ENCODE data around the gene ZSWIM1. TPM values are rescaled to one million over a fixed set of nuclear protein-coding genes. Genes with fewer than 3 reads are reported as not detected.
A peak's percentile ranks its signal among the peaks of the same experiment; 100 is the strongest.

The ZSWIM1 gene
- total and polyA plus RNA-seq, 7 donors, result 3.6 to 9.4 (median 6.5) TPM

DNA sequence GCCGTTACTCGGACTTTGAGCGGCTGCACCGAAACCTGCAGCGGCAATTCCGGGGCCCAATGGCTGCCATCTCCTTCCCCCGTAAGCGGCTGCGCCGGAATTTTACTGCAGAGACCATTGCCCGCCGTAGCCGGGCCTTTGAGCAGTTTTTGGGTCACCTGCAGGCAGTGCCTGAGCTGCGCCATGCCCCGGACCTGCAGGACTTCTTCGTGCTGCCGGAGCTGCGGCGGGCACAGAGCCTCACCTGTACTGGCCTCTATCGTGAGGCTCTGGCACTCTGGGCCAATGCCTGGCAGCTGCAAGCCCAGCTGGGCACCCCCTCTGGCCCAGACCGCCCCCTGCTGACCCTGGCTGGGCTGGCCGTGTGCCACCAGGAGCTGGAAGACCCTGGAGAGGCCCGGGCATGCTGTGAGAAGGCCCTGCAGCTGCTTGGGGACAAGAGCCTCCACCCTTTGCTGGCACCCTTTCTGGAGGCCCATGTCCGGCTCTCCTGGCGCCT, 40.3 kb upstream of the ZSWIM1 start:
- Histone ChIP-seq H3K4me3 (no peak overlapping the region), H3K36me3 (peaks cover 20 to 72% (median 31%) of the 10 kb centered on the region in 4 donors), H3K9me3 (no peaks in the 10 kb centered on the region), H3K27me3 (no peaks in the 10 kb centered on the region), H3K4me1 (peaks cover 0 to 61% (median 49%) of the 10 kb centered on the region in 4 donors), H3K27ac (peak overlapping the region in 3 of 4 donors; percentile 75 to 79 (median 76))
- WGBS, 2 donors, result 91 to 94% methylated on average over 25 of the region's 25 CpGs
- intact Hi-C loops (cut with DNase I), result no loop called here
- no peak for DNase-seq
- TF ChIP-seq EP300 (IDR thresholded peaks at IDR 0.05) (no peak), POLR2AphosphoS5 (IDR thresholded peaks at IDR 0.05) (no peak), POLR2A (IDR thresholded peaks at IDR 0.05) (no peak)
- TF ChIP-seq, protein P1, sequence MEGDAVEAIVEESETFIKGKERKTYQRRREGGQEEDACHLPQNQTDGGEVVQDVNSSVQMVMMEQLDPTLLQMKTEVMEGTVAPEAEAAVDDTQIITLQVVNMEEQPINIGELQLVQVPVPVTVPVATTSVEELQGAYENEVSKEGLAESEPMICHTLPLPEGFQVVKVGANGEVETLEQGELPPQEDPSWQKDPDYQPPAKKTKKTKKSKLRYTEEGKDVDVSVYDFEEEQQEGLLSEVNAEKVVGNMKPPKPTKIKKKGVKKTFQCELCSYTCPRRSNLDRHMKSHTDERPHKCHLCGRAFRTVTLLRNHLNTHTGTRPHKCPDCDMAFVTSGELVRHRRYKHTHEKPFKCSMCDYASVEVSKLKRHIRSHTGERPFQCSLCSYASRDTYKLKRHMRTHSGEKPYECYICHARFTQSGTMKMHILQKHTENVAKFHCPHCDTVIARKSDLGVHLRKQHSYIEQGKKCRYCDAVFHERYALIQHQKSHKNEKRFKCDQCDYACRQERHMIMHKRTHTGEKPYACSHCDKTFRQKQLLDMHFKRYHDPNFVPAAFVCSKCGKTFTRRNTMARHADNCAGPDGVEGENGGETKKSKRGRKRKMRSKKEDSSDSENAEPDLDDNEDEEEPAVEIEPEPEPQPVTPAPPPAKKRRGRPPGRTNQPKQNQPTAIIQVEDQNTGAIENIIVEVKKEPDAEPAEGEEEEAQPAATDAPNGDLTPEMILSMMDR (IDR thresholded peaks at IDR 0.05), result no peak

DNA sequence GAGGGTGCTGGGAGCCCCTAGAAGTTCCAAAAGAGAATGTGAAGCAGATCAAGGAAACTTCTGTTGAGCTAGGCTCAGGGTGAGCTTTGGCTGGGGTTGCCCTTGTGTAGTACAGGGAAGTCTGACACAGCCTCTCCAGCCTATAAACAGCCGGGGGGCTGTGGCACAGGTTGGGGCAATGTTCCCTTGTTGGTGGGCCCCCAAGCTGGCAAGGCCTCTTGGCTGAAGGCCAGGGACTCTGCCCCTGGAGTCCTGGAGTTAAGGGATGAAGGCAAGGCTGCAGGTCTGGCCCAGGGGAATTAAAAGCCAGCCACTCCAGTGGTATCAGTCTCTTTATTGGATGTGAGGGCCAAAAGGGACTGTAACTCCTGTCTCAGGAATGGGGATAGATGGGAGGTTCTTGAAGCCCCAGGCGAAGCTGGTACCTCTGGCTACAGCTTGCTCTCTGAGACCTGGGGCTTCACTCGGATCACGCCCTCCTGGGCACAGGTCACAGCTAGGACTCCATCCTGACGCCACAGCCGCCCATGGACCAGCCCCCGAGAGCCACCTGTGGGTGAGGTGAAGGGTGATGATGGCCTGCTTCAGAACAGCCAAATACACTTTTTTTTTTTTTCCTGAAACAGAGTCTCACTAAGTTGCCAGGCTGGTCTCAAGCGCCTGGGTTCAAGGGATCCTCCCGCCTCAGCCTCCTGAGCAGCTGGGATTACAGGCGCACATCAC, 39.5 kb upstream of the ZSWIM1 start:
- H3K27ac ChIP-seq, result peak overlapping the region; percentile 61 to 79 (median 76)
- peaks cover 22 to 80% (median 32%) of the 10 kb centered on the region in 4 donors for H3K36me3 ChIP-seq
- no peak for TF ChIP-seq EP300 (IDR thresholded peaks at IDR 0.05)
- no peak for TF ChIP-seq POLR2A (IDR thresholded peaks at IDR 0.05)
- TF ChIP-seq, protein P1 (IDR thresholded peaks at IDR 0.05), result no peak
- no peak for TF ChIP-seq POLR2AphosphoS5 (IDR thresholded peaks at IDR 0.05)
- H3K27me3 ChIP-seq, result no peaks in the 10 kb centered on the region
- no peak overlapping the region for H3K4me3 ChIP-seq
- WGBS, 2 donors, result 92 to 93% methylated on average over 10 of the region's 10 CpGs
- DNase-seq, result no peak
- intact Hi-C loops (cut with DNase I), result no loop called here
- H3K9me3 ChIP-seq, result no peaks in the 10 kb centered on the region
- peaks cover 0 to 54% (median 43%) of the 10 kb centered on the region in 4 donors for H3K4me1 ChIP-seq

DNA sequence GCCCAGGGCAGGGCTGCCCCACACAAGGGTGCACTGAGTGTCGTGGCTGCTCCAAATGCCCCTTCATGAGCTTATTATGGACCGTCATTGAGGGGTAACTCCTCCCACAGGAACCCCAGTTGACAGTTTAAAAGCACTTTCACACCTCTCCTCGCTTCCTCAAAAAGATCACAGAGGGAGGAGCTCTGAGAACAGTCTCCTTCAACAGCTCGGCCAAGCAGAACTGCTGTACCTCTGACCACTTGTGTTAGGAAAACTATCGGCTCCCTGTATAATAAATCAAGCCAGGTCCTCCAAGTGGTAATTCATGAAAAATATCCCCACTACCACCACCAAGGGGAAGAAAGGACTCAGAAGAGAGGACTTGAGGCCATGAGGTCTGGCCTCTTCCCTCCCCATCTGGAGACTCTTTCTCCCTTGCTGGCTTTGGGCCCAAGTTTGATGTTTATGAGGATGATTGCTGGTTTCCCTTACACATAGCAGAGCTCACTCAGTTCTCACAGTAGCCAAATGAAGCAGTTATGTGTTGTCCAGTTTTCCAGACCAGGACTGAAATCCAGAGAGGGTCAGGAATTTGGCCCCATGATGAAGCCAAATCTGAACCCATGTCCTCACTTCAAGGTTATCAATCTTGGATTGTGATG, 38.7 kb upstream of the ZSWIM1 start:
- TF ChIP-seq, protein P1 (IDR thresholded peaks at IDR 0.05), result no peak
- TF ChIP-seq POLR2AphosphoS5 (IDR thresholded peaks at IDR 0.05), result peak in 2 of 4 donors; percentile 64 to 69
- Histone ChIP-seq H3K27me3 (no peaks in the 10 kb centered on the region), H3K9me3 (no peaks in the 10 kb centered on the region), H3K4me1 (peaks cover 0 to 47% (median 36%) of the 10 kb centered on the region in 4 donors), H3K36me3 (peaks cover 22 to 80% (median 32%) of the 10 kb centered on the region in 4 donors), H3K27ac (peak overlapping the region; percentile 61 to 79 (median 76)), H3K4me3 (no peak overlapping the region)
- intact Hi-C loops (cut with DNase I), result no loop called here
- 47 to 72% methylated on average over 5 of the region's 5 CpGs for WGBS, 2 donors
- peak; percentile 90 for DNase-seq

DNA sequence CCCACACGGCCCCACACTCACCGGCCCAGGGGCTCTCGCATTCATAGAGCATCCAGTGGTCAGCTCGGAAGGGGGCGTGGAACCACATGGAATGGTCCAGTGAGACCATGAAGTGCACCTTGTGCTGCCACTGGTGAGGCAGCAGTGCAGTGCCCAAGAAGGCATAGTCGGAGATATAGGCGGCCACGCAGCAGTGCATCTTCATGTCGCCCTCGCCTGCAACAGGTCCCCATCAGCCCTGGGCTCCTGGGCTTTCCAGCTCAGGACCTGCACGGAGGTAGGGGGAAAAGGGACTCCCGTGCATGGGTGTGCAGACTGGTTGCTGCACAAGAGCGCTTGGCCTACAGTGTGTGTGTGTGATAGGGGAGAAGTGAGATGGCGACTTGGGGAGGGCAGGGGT, 37.5 kb upstream of the ZSWIM1 start:
- Histone ChIP-seq H3K9me3 (no peaks in the 10 kb centered on the region), H3K27ac (peak overlapping the region; percentile 61 to 79 (median 76)), H3K4me1 (peaks cover 0 to 45% (median 36%) of the 10 kb centered on the region in 4 donors), H3K27me3 (no peaks in the 10 kb centered on the region), H3K4me3 (no peak overlapping the region), H3K36me3 (peaks cover 25 to 80% (median 38%) of the 10 kb centered on the region in 4 donors)
- TF ChIP-seq EP300 (IDR thresholded peaks at IDR 0.05), result no peak
- TF ChIP-seq POLR2A (IDR thresholded peaks at IDR 0.05), result no peak
- peak in 2 of 4 donors; percentile 6 to 12 for TF ChIP-seq POLR2AphosphoS5 (IDR thresholded peaks at IDR 0.05)
- TF ChIP-seq, protein P1 (IDR thresholded peaks at IDR 0.05), result no peak
- WGBS, 2 donors, result 94% methylated on average over 14 of the region's 14 CpGs
- no peak for DNase-seq
- intact Hi-C loops (cut with DNase I), result no loop called here

Data from sigmoid colon (tissue), 7 donors.